HepG2 (cell line): ENCODE data around the gene ERCC4. TPM values are rescaled to one million over a fixed set of nuclear protein-coding genes. Genes with fewer than 3 reads are reported as not detected.

Experiments
- EP300 ChIP-seq, 3 experiments: sonication (generic) in 1 of 3; formaldehyde crosslinking in 1 of 3; IDR thresholded peaks; 2 replicates each; pipeline versions ENCODE4 v1.5.1 to v1.6.1; 2011 to 2020; ENCODE audit warnings: low read depth in 2 of 3, low read length in 2 of 3, borderline replicate concordance in 1 of 3, improper control_type of control experiment in 1 of 3, mild to moderate bottlenecking in 1 of 3, missing genetic modification reagents in 1 of 3, moderate library complexity in 1 of 3
- NR2F1 ChIP-seq, 2 experiments: fragments of 450-650 bp in 1 of 2; formaldehyde crosslinking in 1 of 2; IDR thresholded peaks; 2 replicates each; pipeline versions ENCODE4 v1.5.0 to v1.6.1; 2016 to 2020; ENCODE audit warnings: mild to moderate bottlenecking in 1 of 2, missing compliant biosample characterization in 1 of 2, missing genetic modification reagents in 1 of 2, moderate library complexity in 1 of 2
- polyA plus RNA-seq, 8 experiments: library from polyadenylated mRNA; depleted of rRNA in 3 of 8; stranded (reverse) in 7 of 8; unstranded in 1 of 8; fragments of >200 nt; fragmentation: Illumina TruSeq in 4 of 8; extraction: Trizol in 4 of 8; gene quantifications; 2 replicates each; pipeline versions ENCODE4 v1.2.1 to v1.2.3, GENCODE V29; 2011 to 2016; ENCODE audit warnings: low read depth in 4 of 8, missing spikeins in 1 of 8, mixed read lengths in 1 of 8; ENCODE audit not compliant: insufficient read depth in 1 of 8
- total RNA-seq, 5 experiments: library from RNA; depleted of rRNA; stranded (reverse); fragments of >200 nt; fragmentation: Illumina TruSeq; extraction: Trizol; gene quantifications; 2 replicates each; pipeline ENCODE4 v1.2.3, GENCODE V29; 2016; ENCODE audit warnings: low read depth in 1 of 5
- TF ChIP-seq, protein P1 (sequence below): sonication (generic); formaldehyde crosslinking; IDR thresholded peaks from 2 replicates; pipeline ENCODE4 v1.5.0; 2020; ENCODE audit warnings: mild to moderate bottlenecking, missing genetic modification reagents
- TF ChIP-seq, protein P2 (sequence below): sonication (generic); formaldehyde crosslinking; IDR thresholded peaks from 2 replicates; pipeline ENCODE4 v1.4.0; 2020; ENCODE audit warnings: missing genetic modification reagents
- TF ChIP-seq, protein P3 (sequence below): sonication (generic); formaldehyde crosslinking; IDR thresholded peaks from 2 replicates; pipeline ENCODE4 v1.5.1; 2020; ENCODE audit warnings: mild to moderate bottlenecking, missing genetic modification reagents, moderate library complexity

The ERCC4 gene
- total and polyA plus RNA-seq, 2 of the 13 experiments (the other 11 are each of a cell fraction or from before 2014, with no cell fraction given): 5.4 to 15.2 TPM

DNA sequence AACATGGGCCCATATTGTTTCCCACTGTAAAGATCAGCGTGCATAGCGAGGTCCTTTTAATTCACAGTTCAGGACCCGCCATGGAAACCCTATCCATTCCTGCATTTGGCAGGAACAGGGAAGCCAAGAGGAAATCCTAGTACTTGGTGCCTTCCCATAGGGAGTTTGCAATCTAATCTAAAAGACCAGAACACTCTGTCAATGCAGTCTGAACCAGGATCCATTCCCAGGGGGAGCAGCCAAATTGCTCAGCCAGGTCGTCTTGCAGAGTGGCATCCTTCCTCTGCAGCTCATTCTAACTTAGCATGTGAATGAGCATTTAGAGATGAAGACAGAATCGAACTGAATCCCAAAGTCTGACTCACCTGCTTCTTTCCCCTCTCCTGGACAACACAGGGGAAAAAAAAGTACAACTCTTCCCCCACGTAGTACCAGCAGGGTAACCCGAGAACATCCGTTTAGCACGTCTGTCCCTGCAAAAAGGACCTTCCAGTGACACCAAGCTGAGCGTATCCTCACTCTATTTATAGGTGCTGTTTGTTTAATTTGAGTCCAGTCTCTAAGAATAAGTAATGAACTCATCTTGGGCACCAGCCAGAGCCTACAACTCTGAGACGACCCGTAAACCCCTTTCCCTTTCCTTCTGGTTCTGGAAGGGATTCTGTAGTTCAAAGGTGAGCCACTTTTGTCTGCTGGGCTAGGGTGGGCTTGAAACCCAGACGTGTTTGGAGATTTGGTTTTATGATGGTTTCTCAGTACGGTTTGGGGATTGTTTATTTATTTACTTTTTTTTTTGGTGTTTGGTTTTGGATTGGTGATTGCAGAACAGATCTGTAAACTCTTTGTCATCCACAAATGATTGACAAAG lies 74.5 kb downstream of the ERCC4 start (continued):
- TF ChIP-seq, protein P1, sequence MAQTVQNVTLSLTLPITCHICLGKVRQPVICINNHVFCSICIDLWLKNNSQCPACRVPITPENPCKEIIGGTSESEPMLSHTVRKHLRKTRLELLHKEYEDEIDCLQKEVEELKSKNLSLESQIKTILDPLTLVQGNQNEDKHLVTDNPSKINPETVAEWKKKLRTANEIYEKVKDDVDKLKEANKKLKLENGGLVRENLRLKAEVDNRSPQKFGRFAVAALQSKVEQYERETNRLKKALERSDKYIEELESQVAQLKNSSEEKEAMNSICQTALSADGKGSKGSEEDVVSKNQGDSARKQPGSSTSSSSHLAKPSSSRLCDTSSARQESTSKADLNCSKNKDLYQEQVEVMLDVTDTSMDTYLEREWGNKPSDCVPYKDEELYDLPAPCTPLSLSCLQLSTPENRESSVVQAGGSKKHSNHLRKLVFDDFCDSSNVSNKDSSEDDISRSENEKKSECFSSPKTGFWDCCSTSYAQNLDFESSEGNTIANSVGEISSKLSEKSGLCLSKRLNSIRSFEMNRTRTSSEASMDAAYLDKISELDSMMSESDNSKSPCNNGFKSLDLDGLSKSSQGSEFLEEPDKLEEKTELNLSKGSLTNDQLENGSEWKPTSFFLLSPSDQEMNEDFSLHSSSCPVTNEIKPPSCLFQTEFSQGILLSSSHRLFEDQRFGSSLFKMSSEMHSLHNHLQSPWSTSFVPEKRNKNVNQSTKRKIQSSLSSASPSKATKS (CRISPR knock-in tag): no peak
- TF ChIP-seq NR2F1 (CRISPR knock-in tag; IDR thresholded peaks at IDR 0.05) (no peak), EP300 (IDR thresholded peaks at IDR 0.05; ENCODE audit: low read depth in 2 of 2, low read length in 2 of 2) (no peak), EP300 (CRISPR knock-in tag; IDR thresholded peaks at IDR 0.05; ENCODE audit: borderline replicate concordance) (no peak)
- TF ChIP-seq, protein P2, sequence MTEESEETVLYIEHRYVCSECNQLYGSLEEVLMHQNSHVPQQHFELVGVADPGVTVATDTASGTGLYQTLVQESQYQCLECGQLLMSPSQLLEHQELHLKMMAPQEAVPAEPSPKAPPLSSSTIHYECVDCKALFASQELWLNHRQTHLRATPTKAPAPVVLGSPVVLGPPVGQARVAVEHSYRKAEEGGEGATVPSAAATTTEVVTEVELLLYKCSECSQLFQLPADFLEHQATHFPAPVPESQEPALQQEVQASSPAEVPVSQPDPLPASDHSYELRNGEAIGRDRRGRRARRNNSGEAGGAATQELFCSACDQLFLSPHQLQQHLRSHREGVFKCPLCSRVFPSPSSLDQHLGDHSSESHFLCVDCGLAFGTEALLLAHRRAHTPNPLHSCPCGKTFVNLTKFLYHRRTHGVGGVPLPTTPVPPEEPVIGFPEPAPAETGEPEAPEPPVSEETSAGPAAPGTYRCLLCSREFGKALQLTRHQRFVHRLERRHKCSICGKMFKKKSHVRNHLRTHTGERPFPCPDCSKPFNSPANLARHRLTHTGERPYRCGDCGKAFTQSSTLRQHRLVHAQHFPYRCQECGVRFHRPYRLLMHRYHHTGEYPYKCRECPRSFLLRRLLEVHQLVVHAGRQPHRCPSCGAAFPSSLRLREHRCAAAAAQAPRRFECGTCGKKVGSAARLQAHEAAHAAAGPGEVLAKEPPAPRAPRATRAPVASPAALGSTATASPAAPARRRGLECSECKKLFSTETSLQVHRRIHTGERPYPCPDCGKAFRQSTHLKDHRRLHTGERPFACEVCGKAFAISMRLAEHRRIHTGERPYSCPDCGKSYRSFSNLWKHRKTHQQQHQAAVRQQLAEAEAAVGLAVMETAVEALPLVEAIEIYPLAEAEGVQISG: 0 out of 2 replicates have a peak, but pooled peaks have one; percentile 20
- TF ChIP-seq, protein P3, sequence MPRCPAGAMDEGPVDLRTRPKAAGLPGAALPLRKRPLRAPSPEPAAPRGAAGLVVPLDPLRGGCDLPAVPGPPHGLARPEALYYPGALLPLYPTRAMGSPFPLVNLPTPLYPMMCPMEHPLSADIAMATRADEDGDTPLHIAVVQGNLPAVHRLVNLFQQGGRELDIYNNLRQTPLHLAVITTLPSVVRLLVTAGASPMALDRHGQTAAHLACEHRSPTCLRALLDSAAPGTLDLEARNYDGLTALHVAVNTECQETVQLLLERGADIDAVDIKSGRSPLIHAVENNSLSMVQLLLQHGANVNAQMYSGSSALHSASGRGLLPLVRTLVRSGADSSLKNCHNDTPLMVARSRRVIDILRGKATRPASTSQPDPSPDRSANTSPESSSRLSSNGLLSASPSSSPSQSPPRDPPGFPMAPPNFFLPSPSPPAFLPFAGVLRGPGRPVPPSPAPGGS (CRISPR knock-in tag): 0 out of 2 replicates have a peak, but pooled peaks have one; percentile 44
